A549 (cell line): Measurements from ENCODE around the gene SPEF1. TPM values are rescaled to one million over a fixed set of nuclear protein-coding genes. Genes with fewer than 3 reads are reported as not detected.

Source experiments
- ATAC-seq, 2 experiments: fragments of 200-7000 bp in 1 of 2; fragments of >200 bp in 1 of 2; cut with Nextera tagmentation in 1 of 2; cut with Tn5 transposase in 1 of 2; 3 replicates each; pipeline versions ENCODE4 v1.8.0 to v1.9.1; 2018 to 2020; ENCODE audit warnings: mild to moderate bottlenecking in 1 of 2, moderate library complexity in 1 of 2
- CTCF ChIA-PET: fragments of 300-600 bp; sonication (Branson Sonifier 250); formaldehyde crosslinking; extraction: SDS; loops from one replicate; lab custom pipeline; 2021; ENCODE audit warnings: antibody characterized with exemption, inconsistent platforms; lab: Yijun Ruan, JAX
- POLR2A ChIA-PET: fragments of 350-600 bp; formaldehyde crosslinking; extraction: SDS; loops from one replicate; lab custom pipeline; 2021; ENCODE audit warnings: antibody characterized with exemption, inconsistent platforms; lab: Yijun Ruan, JAX
- DNase-seq, 2 experiments: peaks; one replicate each; pipeline versions ENCODE4 v3.0.0 to v3.0.0-alpha.2; 2011 to 2016; ENCODE audit warnings: low read depth in 1 of 2, low spot score in 1 of 2
- FAIRE-seq: peaks from 2 replicates; lab custom pipeline; 2011; peaks lifted over from hg19 to GRCh38; lab: Jason Lieb, UNC
- H3K27ac ChIP-seq, 2 experiments: fragments of >200 bp; sonication (Bioruptor Twin); formaldehyde crosslinking; 3 replicates each; pipeline ENCODE4 v1.5.1; 2016 to 2017
- H3K4me1 ChIP-seq: fragments of >200 bp; sonication (Bioruptor Twin); formaldehyde crosslinking; 3 replicates; pipeline ENCODE4 v1.6.1; 2016
- H3K4me2 ChIP-seq: fragments of >200 bp; sonication (Bioruptor Twin); formaldehyde crosslinking; 3 replicates; pipeline ENCODE4 v1.6.1; 2016
- H3K4me3 ChIP-seq: fragments of >200 bp; sonication (Bioruptor Twin); formaldehyde crosslinking; 3 replicates; pipeline ENCODE4 v1.5.1; 2016
- H3K9me3 ChIP-seq: fragments of >200 bp; sonication (Bioruptor Twin); formaldehyde crosslinking; 3 replicates; pipeline ENCODE4 v1.6.1; 2016
- BHLHE40 ChIP-seq: IDR thresholded peaks from 2 replicates; pipeline ENCODE4 v1.6.1; 2012; ENCODE audit warnings: low read depth, low read length, inconsistent platforms
- CBX8 ChIP-seq: fragments of 200-600 bp; sonication (generic); IDR thresholded peaks from 2 replicates; pipeline ENCODE4 v1.6.1; 2016
- CEBPB ChIP-seq, 2 experiments: fragments of >200 bp in 1 of 2; sonication (Bioruptor Twin) in 1 of 2; formaldehyde crosslinking in 1 of 2; IDR thresholded peaks; 2 replicates each; pipeline ENCODE4 v1.6.1; 2012 to 2016
- CHD2 ChIP-seq: fragments of 150-350 bp; IDR thresholded peaks from 2 replicates; pipeline ENCODE4 v1.6.1; 2014; ENCODE audit warnings: low read length; ENCODE audit not compliant: partially characterized antibody
- CHD4 ChIP-seq: fragments of 200-600 bp; sonication (generic); IDR thresholded peaks from 2 replicates; pipeline ENCODE4 v1.6.1; 2016; ENCODE audit warnings: antibody characterized with exemption, mild to moderate bottlenecking, borderline replicate concordance
- EHMT2 ChIP-seq: fragments of 200-600 bp; sonication (generic); IDR thresholded peaks from 2 replicates; pipeline ENCODE4 v1.6.1; 2016; ENCODE audit warnings: antibody characterized with exemption, low read depth, mild to moderate bottlenecking, moderate library complexity
- EP300 ChIP-seq, 2 experiments: fragments of >200 bp; sonication (Bioruptor Twin); formaldehyde crosslinking; IDR thresholded peaks; 2 replicates in 1 of 2; 3 replicates in 1 of 2; pipeline ENCODE4 v1.6.1; 2016 to 2017
- FOSB ChIP-seq: fragments of 250-450 bp; sonication (Bioruptor Pico); IDR thresholded peaks from 2 replicates; pipeline ENCODE4 v1.5.0; 2020; ENCODE audit warnings: mild to moderate bottlenecking, moderate library complexity
- FOSL2 ChIP-seq, 2 experiments: fragments of 450-650 bp in 1 of 2; fragments of >200 bp in 1 of 2; sonication (Bioruptor Twin) in 1 of 2; formaldehyde crosslinking; IDR thresholded peaks; 2 replicates each; pipeline versions ENCODE4 v1.5.0 to v1.6.1; 2016 to 2020; ENCODE audit warnings: mild to moderate bottlenecking in 1 of 2, moderate library complexity in 1 of 2
- FOXS1 ChIP-seq: fragments of 250-450 bp; sonication (Bioruptor Pico); IDR thresholded peaks from 2 replicates; pipeline ENCODE4 v1.5.0; 2020; ENCODE audit warnings: mild to moderate bottlenecking, moderate library complexity
- HOXA7 ChIP-seq: fragments of 250-450 bp; sonication (Bioruptor Pico); IDR thresholded peaks from 2 replicates; pipeline ENCODE4 v1.5.0; 2020; ENCODE audit warnings: mild to moderate bottlenecking, moderate library complexity
- HOXB13 ChIP-seq: fragments of 250-450 bp; sonication (Bioruptor Pico); IDR thresholded peaks from 2 replicates; pipeline ENCODE4 v1.5.0; 2020; ENCODE audit warnings: low read depth, mild to moderate bottlenecking, moderate library complexity
- HOXB5 ChIP-seq: fragments of 250-450 bp; sonication (Bioruptor Pico); IDR thresholded peaks from 2 replicates; pipeline ENCODE4 v1.5.0; 2020; ENCODE audit warnings: mild to moderate bottlenecking, moderate library complexity
- KDM5A ChIP-seq: fragments of 200-600 bp; sonication (generic); IDR thresholded peaks from 2 replicates; pipeline ENCODE4 v1.6.1; 2016; ENCODE audit warnings: antibody characterized with exemption, mild to moderate bottlenecking
- MAFK ChIP-seq: fragments of 450-650 bp; IDR thresholded peaks from 2 replicates; pipeline ENCODE4 v1.6.1; 2014; ENCODE audit not compliant: partially characterized antibody
- MAZ ChIP-seq: fragments of 150-350 bp; IDR thresholded peaks from 2 replicates; pipeline ENCODE4 v1.6.1; 2014; ENCODE audit warnings: antibody characterized with exemption, low read depth, low read length, borderline replicate concordance
- MYC ChIP-seq: IDR thresholded peaks from 2 replicates; pipeline ENCODE4 v1.6.1; 2012; ENCODE audit warnings: mild to moderate bottlenecking, inconsistent platforms, low read length, improper control_type of control experiment, borderline replicate concordance
- NFE2L2 ChIP-seq: fragments of 150-350 bp; conservative IDR thresholded peaks from 2 replicates; pipeline ENCODE4 v1.6.1; 2014; ENCODE audit warnings: low read length
- NR3C1 ChIP-seq: fragments of >200 bp; sonication (Bioruptor Twin); formaldehyde crosslinking; IDR thresholded peaks from 3 replicates; pipeline ENCODE4 v1.6.1; 2017
- PHF8 ChIP-seq: fragments of 200-600 bp; sonication (generic); IDR thresholded peaks from 2 replicates; pipeline ENCODE4 v1.6.1; 2016; ENCODE audit warnings: low read depth, mild to moderate bottlenecking, antibody characterized with exemption, moderate library complexity, borderline replicate concordance
- POLR2A ChIP-seq: IDR thresholded peaks from 2 replicates; pipeline ENCODE4 v1.6.1; 2012; ENCODE audit warnings: mild to moderate bottlenecking, low read length
- POLR2AphosphoS2 ChIP-seq: conservative IDR thresholded peaks from 2 replicates; pipeline ENCODE4 v1.6.1; 2012; ENCODE audit warnings: low read length, improper control_type of control experiment, inconsistent platforms
- RCOR1 ChIP-seq: fragments of 150-350 bp; IDR thresholded peaks from 2 replicates; pipeline ENCODE4 v1.6.1; 2014; ENCODE audit warnings: antibody characterized with exemption, low read length, low read depth
- RNF2 ChIP-seq: fragments of 200-600 bp; sonication (generic); IDR thresholded peaks from 2 replicates; pipeline ENCODE4 v1.6.1; 2016; ENCODE audit warnings: low read depth, mild to moderate bottlenecking, antibody characterized with exemption, moderate library complexity, borderline replicate concordance
- SMC3 ChIP-seq: fragments of >200 bp; sonication (Bioruptor Twin); formaldehyde crosslinking; IDR thresholded peaks from 3 replicates; pipeline ENCODE4 v1.6.1; 2018; ENCODE audit warnings: inconsistent platforms
- SREBF2 ChIP-seq: fragments of 450-650 bp; IDR thresholded peaks from 2 replicates; pipeline ENCODE4 v1.6.1; 2014; ENCODE audit warnings: mild to moderate bottlenecking, moderate library complexity
- TFCP2L1 ChIP-seq: fragments of 250-450 bp; sonication (Bioruptor Pico); IDR thresholded peaks from 2 replicates; pipeline ENCODE4 v1.5.0; 2021; ENCODE audit warnings: mild to moderate bottlenecking
- TP53 ChIP-seq: fragments of 250-450 bp; sonication (Bioruptor Pico); IDR thresholded peaks from 2 replicates; pipeline ENCODE4 v1.5.0; 2021; ENCODE audit warnings: mild to moderate bottlenecking, moderate library complexity
- ZC3H11A ChIP-seq: fragments of 450-650 bp; IDR thresholded peaks from 2 replicates; pipeline ENCODE4 v1.6.1; 2014; ENCODE audit warnings: antibody characterized with exemption, mild to moderate bottlenecking
- ZFP36 ChIP-seq: fragments of 450-650 bp; IDR thresholded peaks from 2 replicates; pipeline ENCODE4 v1.6.1; 2014; ENCODE audit warnings: borderline replicate concordance; ENCODE audit not compliant: partially characterized antibody
- WGBS: methylation state at CpG from one replicate; pipeline ENCODE4 v1.1.6; 2017; ENCODE audit errors: missing lambda C conversion rate; 5-methylcytosine and 5-hydroxymethylcytosine counted together
- polyA plus RNA-seq, 4 experiments: library from polyadenylated mRNA; depleted of rRNA in 3 of 4; stranded (reverse); fragments of >200 nt; fragmentation: RNase III in 1 of 4; extraction: RNeasy Plus Mini Kit Qiagen cat#74134 plus additional on column Dnase treatment in 1 of 4; gene quantifications; 2 replicates in 3 of 4; 3 replicates in 1 of 4; pipeline ENCODE4 v1.2.3, GENCODE V29; 2011 to 2017
- TF ChIP-seq, protein P1 (sequence below): fragments of 250-450 bp; sonication (Bioruptor Pico); IDR thresholded peaks from 2 replicates; pipeline ENCODE4 v1.5.0; 2021; ENCODE audit warnings: mild to moderate bottlenecking, moderate library complexity, borderline replicate concordance
- TF ChIP-seq, protein P2 (sequence below): fragments of 150-350 bp; IDR thresholded peaks from 2 replicates; pipeline ENCODE4 v1.6.1; 2014; ENCODE audit warnings: low read depth, mild to moderate bottlenecking, low read length
- TF ChIP-seq, protein P3 (sequence below): fragments of >200 bp; sonication (Bioruptor Twin); formaldehyde crosslinking; IDR thresholded peaks from 3 replicates; pipeline ENCODE4 v1.5.1; 2016

SPEF1 gene
- polyA plus RNA-seq, 2 of the 4 experiments (the other 2 are of a cell fraction) = 0.41 to 1.3 TPM

DNA sequence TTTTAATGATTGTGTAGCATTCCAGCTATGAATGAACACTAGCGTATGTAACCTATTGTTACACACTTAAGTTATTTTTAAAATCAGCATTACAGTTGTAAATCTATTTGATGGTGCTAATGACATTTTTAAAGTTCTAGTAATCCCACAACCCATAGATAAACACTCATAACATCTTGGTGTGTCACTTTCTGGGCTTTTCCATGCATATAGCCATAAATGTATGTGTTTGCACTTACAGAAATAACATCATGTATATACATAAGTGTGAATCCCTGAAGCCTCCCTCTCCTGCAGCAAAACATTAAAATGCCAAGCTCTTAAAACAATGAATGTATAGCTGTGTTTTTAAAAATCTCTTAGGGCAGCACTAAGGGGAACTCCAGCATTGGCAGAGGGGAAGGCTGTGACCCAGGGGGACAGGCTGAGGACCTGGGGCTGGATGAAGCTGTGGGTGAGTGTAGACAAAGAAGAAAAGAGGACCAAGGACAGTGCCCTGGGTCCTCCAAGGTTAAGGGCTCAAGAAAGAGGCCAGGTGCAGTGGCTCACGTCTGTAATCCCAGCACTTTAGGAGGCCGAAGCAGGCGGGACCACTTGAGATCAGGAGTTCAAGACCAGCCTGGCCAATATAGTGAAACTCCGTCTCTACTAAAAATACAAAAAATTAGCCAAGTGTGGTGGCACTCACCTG lies 6.2 kb upstream of the SPEF1 start:
- DNase-seq (no peak), ATAC-seq (no peak), FAIRE-seq (peak; percentile 88)
- H3K4me2 ChIP-seq = peak overlapping the region; percentile 84
- H3K27ac ChIP-seq = peak overlapping the region; percentile 88 to 96
- WGBS = 85% methylated on average over 5 of the region's 5 CpGs
- peaks cover 43% of the 10 kb centered on the region for H3K4me1 ChIP-seq
- CTCF ChIA-PET = interaction anchor here (0.7 to 56.5 kb wide), 14 partner anchors 8 to 110 kb away, joined by 3 to 1634 read pairs (median 7); partner anchors contain the start of genes ADISSP, CDC25B and HSPA12B
- no peaks in the 10 kb centered on the region for H3K9me3 ChIP-seq
- peak overlapping the region; percentile 86 for H3K4me3 ChIP-seq
- POLR2A ChIA-PET = interaction anchor here (1.0 to 3.0 kb wide), 6 partner anchors 9 to 67 kb away, joined by 3 to 40 read pairs (median 12); partner anchors contain the start of genes AP5S1 and CDC25B
- TF ChIP-seq ZC3H11A = no peak

DNA sequence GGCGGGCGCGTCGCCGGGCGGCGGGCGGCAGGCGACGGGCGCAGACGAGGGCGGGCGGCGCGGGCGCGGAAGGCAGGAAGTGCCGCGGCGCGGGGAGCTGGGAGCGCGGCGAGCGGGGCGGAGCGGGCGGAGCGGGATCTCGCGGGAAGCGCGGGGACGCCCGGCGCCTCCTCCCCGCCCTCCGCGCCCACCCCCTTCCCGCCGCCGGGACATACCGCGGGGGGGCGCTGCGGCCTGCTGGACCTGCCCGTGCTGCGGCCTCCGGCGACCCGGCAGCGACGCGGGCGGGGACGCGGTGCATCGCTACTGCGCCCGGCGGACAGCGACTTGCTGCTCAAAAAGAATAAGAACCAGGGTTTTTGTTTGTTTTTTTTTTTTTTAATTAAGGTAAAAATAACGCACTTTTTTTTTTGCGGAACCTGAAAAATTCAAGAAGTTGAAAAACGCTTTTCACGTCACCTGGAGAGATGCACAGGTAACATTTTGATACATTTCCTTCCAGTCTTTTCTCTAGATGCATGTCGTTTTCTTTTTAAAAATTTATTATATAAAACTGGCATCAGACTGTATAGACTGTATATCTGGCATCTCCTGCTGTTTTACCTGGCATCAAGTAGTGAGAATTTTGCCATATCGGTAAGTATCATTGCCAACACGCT lies 5.5 kb upstream of the SPEF1 start, which contains the start of gene CENPB:
TSS of gene CENPB (minus strand) at position 76 of the 659 bp plus-strand sequence. CDS start 257 bp downstream, outside the sequence.
- 8% methylated on average over 26 of the region's 70 CpGs for WGBS
- DNase-seq (peak; percentile 84 to 91), FAIRE-seq (no peak), ATAC-seq (peak; percentile 86 to 87)
- CTCF ChIA-PET = interaction anchor here (0.6 to 56.5 kb wide), 24 partner anchors 9 to 285 kb away, joined by 3 to 1634 read pairs (median 6); partner anchors contain the start of genes ADISSP, CDC25B and HSPA12B
- H3K4me1 ChIP-seq = peaks cover 43% of the 10 kb centered on the region
- POLR2A ChIA-PET = interaction anchor here (0.6 to 3.0 kb wide), 11 partner anchors 9 to 428 kb away, joined by 3 to 40 read pairs (median 5); partner anchors contain the start of genes AP5S1 and CDC25B
- H3K27ac ChIP-seq = peak within 1 kb of the TSS; percentile 88 to 96
- no peaks in the 10 kb centered on the region for H3K9me3 ChIP-seq
- peak within 1 kb of the TSS; percentile 86 for H3K4me3 ChIP-seq
- H3K4me2 ChIP-seq = peak within 1 kb of the TSS; percentile 97
- TF ChIP-seq FOXS1 (CRISPR knock-in tag) = no peak
- TF ChIP-seq TP53 (CRISPR knock-in tag) = no peak
- no peak for TF ChIP-seq NR3C1
- no peak for TF ChIP-seq SREBF2
- TF ChIP-seq HOXB13 (CRISPR knock-in tag) = no peak
- TF ChIP-seq POLR2AphosphoS2 = no peak
- TF ChIP-seq, protein P1, sequence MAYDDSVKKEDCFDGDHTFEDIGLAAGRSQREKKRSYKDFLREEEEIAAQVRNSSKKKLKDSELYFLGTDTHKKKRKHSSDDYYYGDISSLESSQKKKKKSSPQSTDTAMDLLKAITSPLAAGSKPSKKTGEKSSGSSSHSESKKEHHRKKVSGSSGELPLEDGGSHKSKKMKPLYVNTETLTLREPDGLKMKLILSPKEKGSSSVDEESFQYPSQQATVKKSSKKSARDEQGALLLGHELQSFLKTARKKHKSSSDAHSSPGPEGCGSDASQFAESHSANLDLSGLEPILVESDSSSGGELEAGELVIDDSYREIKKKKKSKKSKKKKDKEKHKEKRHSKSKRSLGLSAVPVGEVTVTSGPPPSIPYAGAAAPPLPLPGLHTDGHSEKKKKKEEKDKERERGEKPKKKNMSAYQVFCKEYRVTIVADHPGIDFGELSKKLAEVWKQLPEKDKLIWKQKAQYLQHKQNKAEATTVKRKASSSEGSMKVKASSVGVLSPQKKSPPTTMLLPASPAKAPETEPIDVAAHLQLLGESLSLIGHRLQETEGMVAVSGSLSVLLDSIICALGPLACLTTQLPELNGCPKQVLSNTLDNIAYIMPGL (CRISPR knock-in tag) = no peak
- TF ChIP-seq CBX8 = no peak
- no peak for TF ChIP-seq CHD4
- TF ChIP-seq MYC = peak; percentile 50; the same call in 1 of the 2 replicates
- peak; percentile 91 for TF ChIP-seq CHD2
- no peak for TF ChIP-seq BHLHE40
- TF ChIP-seq RCOR1 = no peak
- no peak for TF ChIP-seq TFCP2L1 (CRISPR knock-in tag)
- TF ChIP-seq ZC3H11A = no peak
- TF ChIP-seq POLR2A = peak; percentile 47
- TF ChIP-seq MAZ = peak; percentile 84; the same call in 1 of the 2 replicates
- TF ChIP-seq ZFP36 = no peak
- no peak for TF ChIP-seq HOXB5
- TF ChIP-seq RNF2 = no peak
- no peak for TF ChIP-seq EHMT2
- TF ChIP-seq, protein P2, sequence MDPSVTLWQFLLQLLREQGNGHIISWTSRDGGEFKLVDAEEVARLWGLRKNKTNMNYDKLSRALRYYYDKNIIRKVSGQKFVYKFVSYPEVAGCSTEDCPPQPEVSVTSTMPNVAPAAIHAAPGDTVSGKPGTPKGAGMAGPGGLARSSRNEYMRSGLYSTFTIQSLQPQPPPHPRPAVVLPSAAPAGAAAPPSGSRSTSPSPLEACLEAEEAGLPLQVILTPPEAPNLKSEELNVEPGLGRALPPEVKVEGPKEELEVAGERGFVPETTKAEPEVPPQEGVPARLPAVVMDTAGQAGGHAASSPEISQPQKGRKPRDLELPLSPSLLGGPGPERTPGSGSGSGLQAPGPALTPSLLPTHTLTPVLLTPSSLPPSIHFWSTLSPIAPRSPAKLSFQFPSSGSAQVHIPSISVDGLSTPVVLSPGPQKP = no peak
- TF ChIP-seq PHF8 = no peak
- TF ChIP-seq KDM5A = no peak
- no peak for TF ChIP-seq FOSB (CRISPR knock-in tag)
- TF ChIP-seq FOSL2 (IDR thresholded peaks at IDR 0.05) = no peak
- TF ChIP-seq FOSL2 (CRISPR knock-in tag; IDR thresholded peaks at IDR 0.05) = no peak
- TF ChIP-seq HOXA7 (CRISPR knock-in tag) = no peak
- TF ChIP-seq CEBPB (IDR thresholded peaks at IDR 0.05) = no peak
- TF ChIP-seq SMC3 = peak; percentile 99
- no peak for TF ChIP-seq MAFK
- TF ChIP-seq, protein P3, sequence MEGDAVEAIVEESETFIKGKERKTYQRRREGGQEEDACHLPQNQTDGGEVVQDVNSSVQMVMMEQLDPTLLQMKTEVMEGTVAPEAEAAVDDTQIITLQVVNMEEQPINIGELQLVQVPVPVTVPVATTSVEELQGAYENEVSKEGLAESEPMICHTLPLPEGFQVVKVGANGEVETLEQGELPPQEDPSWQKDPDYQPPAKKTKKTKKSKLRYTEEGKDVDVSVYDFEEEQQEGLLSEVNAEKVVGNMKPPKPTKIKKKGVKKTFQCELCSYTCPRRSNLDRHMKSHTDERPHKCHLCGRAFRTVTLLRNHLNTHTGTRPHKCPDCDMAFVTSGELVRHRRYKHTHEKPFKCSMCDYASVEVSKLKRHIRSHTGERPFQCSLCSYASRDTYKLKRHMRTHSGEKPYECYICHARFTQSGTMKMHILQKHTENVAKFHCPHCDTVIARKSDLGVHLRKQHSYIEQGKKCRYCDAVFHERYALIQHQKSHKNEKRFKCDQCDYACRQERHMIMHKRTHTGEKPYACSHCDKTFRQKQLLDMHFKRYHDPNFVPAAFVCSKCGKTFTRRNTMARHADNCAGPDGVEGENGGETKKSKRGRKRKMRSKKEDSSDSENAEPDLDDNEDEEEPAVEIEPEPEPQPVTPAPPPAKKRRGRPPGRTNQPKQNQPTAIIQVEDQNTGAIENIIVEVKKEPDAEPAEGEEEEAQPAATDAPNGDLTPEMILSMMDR = peak; percentile 99
- no peak for TF ChIP-seq NFE2L2
- TF ChIP-seq EP300 (IDR thresholded peaks at IDR 0.05) = no peak
